Chondrocyte (in vitro differentiated cells): ENCODE data around the gene LMF2. TPM values are rescaled to one million over a fixed set of nuclear protein-coding genes. Genes with fewer than 3 reads are reported as not detected.

Experiments used
- DNase-seq: peaks from one replicate; pipeline ENCODE4 v3.0.0; 2021; ENCODE audit warnings: mixed read lengths, low spot score
- H3K27ac Mint-ChIP-seq: one replicate; pipeline ENCODE4 v1.8.0; 2021; ENCODE audit warnings: mild to moderate bottlenecking, moderate library complexity, mixed read lengths; ENCODE audit not compliant: unreplicated experiment
- H3K27me3 Mint-ChIP-seq: 2 replicates; pipeline ENCODE4 v1.8.0; 2021; ENCODE audit warnings: low read depth, mixed read lengths
- H3K36me3 Mint-ChIP-seq: 2 replicates; pipeline ENCODE4 v1.8.0; 2021; ENCODE audit warnings: low read depth, mixed read lengths
- H3K4me1 Mint-ChIP-seq: 2 replicates; pipeline ENCODE4 v1.8.0; 2021; ENCODE audit warnings: low read depth, mild to moderate bottlenecking, mixed read lengths
- H3K4me3 Mint-ChIP-seq: one replicate; pipeline ENCODE4 v1.8.0; 2021; ENCODE audit warnings: mild to moderate bottlenecking, moderate library complexity, mixed read lengths; ENCODE audit not compliant: unreplicated experiment
- H3K9me3 Mint-ChIP-seq: 2 replicates; pipeline ENCODE4 v1.8.0; 2021; ENCODE audit warnings: low read depth, mixed read lengths
- CTCF ChIP-seq: fragments of 200-600 bp; sonication (generic); IDR thresholded peaks from 2 replicates; pipeline ENCODE4 v1.5.0; 2021; ENCODE audit warnings: antibody characterized with exemption, mild to moderate bottlenecking, moderate library complexity
- total RNA-seq: library from RNA; stranded (reverse); gene quantifications from 3 replicates; pipeline ENCODE4 v1.2.1, GENCODE V29; 2021

The LMF2 gene
- total RNA-seq, 1 donor from 2014 or later = 120 TPM

DNA sequence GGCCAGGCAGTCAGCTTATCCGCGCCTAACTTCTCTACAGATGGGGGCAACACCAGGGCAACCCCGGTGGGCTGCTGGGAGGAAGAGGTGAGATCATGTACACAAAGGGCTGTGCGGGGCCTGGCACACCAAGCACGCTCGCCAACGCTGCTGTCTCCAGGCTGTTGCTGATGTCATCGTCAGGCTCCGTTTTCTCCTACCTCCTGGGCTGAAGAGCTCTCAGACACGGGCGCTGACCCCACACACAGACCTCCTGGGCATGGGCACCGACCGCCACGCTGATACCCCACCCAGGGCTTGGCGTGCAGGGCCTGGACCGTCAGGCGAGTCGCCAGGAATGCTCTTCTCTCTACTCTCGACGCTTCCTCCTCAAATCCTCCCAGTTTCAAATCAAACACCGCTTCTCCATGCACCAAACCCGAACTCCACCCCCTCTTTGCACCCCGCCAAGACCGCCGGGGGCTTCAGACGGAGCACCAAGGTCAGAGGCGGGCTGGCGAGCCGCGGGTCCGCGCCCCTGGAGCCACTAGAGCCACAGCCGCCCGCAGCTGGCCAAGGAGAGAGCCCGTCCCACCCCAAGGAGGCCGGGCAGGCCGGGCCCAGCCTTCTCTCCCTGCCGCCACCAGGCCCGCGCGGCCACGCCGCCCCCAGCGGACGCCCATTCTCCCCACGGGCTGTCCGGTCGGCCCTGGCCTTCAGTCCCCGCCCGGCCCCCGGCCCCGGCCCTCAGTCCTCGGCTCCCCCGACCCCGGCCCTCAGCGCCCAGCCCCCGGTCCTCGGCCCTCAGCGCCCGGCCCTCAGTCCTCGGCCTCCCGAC lies 33.4 kb downstream of the LMF2 start:
- Mint-ChIP-seq H3K4me3 (peak overlapping the region; percentile 97), H3K27ac (peak overlapping the region; percentile 98), H3K36me3 (no peaks in the 10 kb centered on the region), H3K4me1 (peaks cover 40% of the 10 kb centered on the region), H3K27me3 (no peaks in the 10 kb centered on the region), H3K9me3 (no peaks in the 10 kb centered on the region)
- TF ChIP-seq CTCF = peak; percentile 19
- no peak for DNase-seq

- H3K36me3 Mint-ChIP-seq = no peaks in the 10 kb centered on the region
- no peaks in the 10 kb centered on the region for H3K27me3 Mint-ChIP-seq
- no peaks in the 10 kb centered on the region for H3K9me3 Mint-ChIP-seq
- H3K4me1 Mint-ChIP-seq = peaks cover 40% of the 10 kb centered on the region
- peak; percentile 54 for TF ChIP-seq CTCF
- no peak for DNase-seq
- H3K4me3 Mint-ChIP-seq = peak overlapping the region; percentile 97
- H3K27ac Mint-ChIP-seq = peak overlapping the region; percentile 98
Measured at GRCh38 chr22:50473088-50473487, 34.4 kb downstream of the LMF2 start.

GRCh38 chr22:50471962-50472361 lies 35.5 kb downstream of the LMF2 start:
- peaks cover 2% of the 10 kb centered on the region for H3K36me3 Mint-ChIP-seq
- H3K27me3 Mint-ChIP-seq = no peaks in the 10 kb centered on the region
- DNase-seq = no peak
- H3K27ac Mint-ChIP-seq = no peak overlapping the region
- H3K4me1 Mint-ChIP-seq = peaks cover 40% of the 10 kb centered on the region
- no peak overlapping the region for H3K4me3 Mint-ChIP-seq
- no peaks in the 10 kb centered on the region for H3K9me3 Mint-ChIP-seq
- no peak for TF ChIP-seq CTCF

GRCh38 chr22:50471197-50471847 lies 36.2 kb downstream of the LMF2 start:
- TF ChIP-seq CTCF = no peak
- Mint-ChIP-seq H3K9me3 (no peaks in the 10 kb centered on the region), H3K4me1 (peaks cover 40% of the 10 kb centered on the region), H3K27me3 (no peaks in the 10 kb centered on the region), H3K27ac (no peak overlapping the region), H3K4me3 (no peak overlapping the region), H3K36me3 (peaks cover 6% of the 10 kb centered on the region)
- DNase-seq = no peak

DNA sequence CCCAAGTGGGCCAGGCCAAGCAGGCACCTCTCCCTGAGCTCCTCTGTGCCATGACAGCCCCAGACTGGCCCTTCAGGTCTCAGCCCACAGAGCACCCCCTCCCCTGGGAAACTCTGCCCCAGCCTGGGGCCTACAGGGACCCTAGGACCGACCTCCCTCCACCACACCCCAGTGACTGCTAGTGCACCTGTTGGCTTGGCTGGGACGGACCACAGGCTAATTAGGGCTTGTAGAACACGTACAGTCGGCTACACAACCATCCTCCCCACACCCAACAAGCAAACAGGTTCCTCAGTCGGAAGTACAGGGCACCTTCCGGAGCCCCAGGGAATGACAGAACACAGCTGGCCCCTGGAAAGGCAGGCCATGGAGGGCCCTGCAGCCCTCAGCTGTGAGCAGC lies 37.0 kb downstream of the LMF2 start:
- peaks cover 7% of the 10 kb centered on the region for H3K36me3 Mint-ChIP-seq
- DNase-seq = no peak
- no peak overlapping the region for H3K4me3 Mint-ChIP-seq
- peaks cover 39% of the 10 kb centered on the region for H3K4me1 Mint-ChIP-seq
- H3K27me3 Mint-ChIP-seq = no peaks in the 10 kb centered on the region
- no peak for TF ChIP-seq CTCF
- no peaks in the 10 kb centered on the region for H3K9me3 Mint-ChIP-seq
- H3K27ac Mint-ChIP-seq = no peak overlapping the region
